OCI-LY7 (cell line): Measurements from ENCODE around the gene SIGMAR1. TPM values are rescaled to one million over a fixed set of nuclear protein-coding genes. Genes with fewer than 3 reads are reported as not detected.

ENCODE experiments used
- BruUV-seq: library from RNA; stranded (reverse); fragments of 400-500 nt; replicated peaks from 2 replicates; lab custom pipeline; 2021; lab: Mats Ljungman, UMichigan
- CTCF ChIA-PET: fragments of 300-600 bp; sonication (Branson Sonifier 250); formaldehyde crosslinking; loops from one replicate; lab custom pipeline; 2022; ENCODE audit warnings: antibody characterized with exemption; ENCODE audit not compliant: unreplicated experiment; lab: Charles Lee
- POLR2A ChIA-PET: fragments of 300-600 bp; sonication (Branson Sonifier 250); formaldehyde crosslinking; loops from one replicate; lab custom pipeline; 2022; ENCODE audit warnings: antibody characterized with exemption; lab: Charles Lee
- DNase-seq: peaks from one replicate; pipeline ENCODE4 v3.0.0-alpha.2; 2015; ENCODE audit warnings: low spot score
- H2AFZ ChIP-seq: fragments of 200-600 bp; sonication (generic), shearing (Covaris generic); 2 replicates; pipeline ENCODE4 v1.6.1; 2014; ENCODE audit warnings: mild to moderate bottlenecking, antibody characterized with exemption, low read length, moderate library complexity
- H3K27ac ChIP-seq: fragments of 200-600 bp; sonication (generic); 2 replicates; pipeline ENCODE4 v1.5.1; 2014; ENCODE audit warnings: mixed run types, low read depth, mild to moderate bottlenecking, moderate library complexity, low read length, inconsistent platforms; ENCODE audit not compliant: poor library complexity, severe bottlenecking
- H3K36me3 ChIP-seq: fragments of 200-600 bp; sonication (generic); 2 replicates; pipeline ENCODE4 v1.6.1; 2014; ENCODE audit warnings: mild to moderate bottlenecking, antibody characterized with exemption, low read length, moderate library complexity, mixed read lengths; ENCODE audit not compliant: insufficient read depth
- H3K4me1 ChIP-seq: fragments of 200-600 bp; sonication (generic); 2 replicates; pipeline ENCODE4 v1.5.1; 2014; ENCODE audit warnings: mild to moderate bottlenecking, low read length; ENCODE audit not compliant: insufficient read depth, poor library complexity, severe bottlenecking
- H3K4me2 ChIP-seq: fragments of 200-600 bp; sonication (generic); 2 replicates; pipeline ENCODE4 v1.6.1; 2014; ENCODE audit warnings: mild to moderate bottlenecking, low read length
- H3K4me3 ChIP-seq: fragments of 200-600 bp; sonication (generic); 2 replicates; pipeline ENCODE4 v1.5.1; 2014; ENCODE audit warnings: mild to moderate bottlenecking, low read depth, low read length; ENCODE audit not compliant: poor library complexity, severe bottlenecking
- H3K79me2 ChIP-seq: fragments of 200-600 bp; sonication (generic); 2 replicates; pipeline ENCODE4 v1.6.1; 2016; ENCODE audit warnings: low read depth, mild to moderate bottlenecking, low read length, moderate library complexity, mixed read lengths; ENCODE audit not compliant: insufficient read depth
- H3K9me2 ChIP-seq: fragments of 200-600 bp; sonication (generic); 2 replicates; pipeline ENCODE4 v1.6.1; 2016; ENCODE audit warnings: mild to moderate bottlenecking, low read length, mixed read lengths; ENCODE audit not compliant: insufficient read depth
- H3K9me3 ChIP-seq: fragments of 200-600 bp; sonication (generic); 2 replicates; pipeline ENCODE4 v1.6.1; 2014; ENCODE audit warnings: mild to moderate bottlenecking, mixed run types, low read length, mixed read lengths
- H4K20me1 ChIP-seq: fragments of 200-600 bp; sonication (generic); 2 replicates; pipeline ENCODE4 v1.6.1; 2014; ENCODE audit warnings: mild to moderate bottlenecking, antibody characterized with exemption, low read length, moderate library complexity, mixed read lengths; ENCODE audit not compliant: insufficient read depth
- EZH2phosphoT487 ChIP-seq: fragments of 200-600 bp; sonication (generic); IDR thresholded peaks from 2 replicates; pipeline ENCODE4 v1.6.1; 2018; ENCODE audit warnings: low read depth, borderline replicate concordance, mild to moderate bottlenecking, mixed run types, antibody characterized with exemption, low read length, moderate library complexity, mixed read lengths
- intact Hi-C: fragments of 100-400 bp; cut with micrococcal nuclease; formaldehyde crosslinking; loops from one replicate; pipeline ENCODE4 v1.10.0; 2022; ENCODE audit not compliant: unreplicated experiment
- total RNA-seq, 2 experiments: library from RNA; depleted of rRNA in 1 of 2; stranded (reverse); fragments of >200 nt in 1 of 2; shearing (Covaris generic) in 1 of 2; gene quantifications; 2 replicates each; pipeline ENCODE4 v1.2.3, GENCODE V29; 2014 to 2022
- TF ChIP-seq, protein P1 (sequence below): fragments of 200-600 bp; sonication (generic); conservative IDR thresholded peaks from 2 replicates; pipeline ENCODE4 v1.5.1; 2014; ENCODE audit warnings: mild to moderate bottlenecking, antibody characterized with exemption, low read length, moderate library complexity, mixed read lengths

The SIGMAR1 gene
- total RNA-seq, 2 experiments from 2014 or later: 103 to 110 TPM

DNA sequence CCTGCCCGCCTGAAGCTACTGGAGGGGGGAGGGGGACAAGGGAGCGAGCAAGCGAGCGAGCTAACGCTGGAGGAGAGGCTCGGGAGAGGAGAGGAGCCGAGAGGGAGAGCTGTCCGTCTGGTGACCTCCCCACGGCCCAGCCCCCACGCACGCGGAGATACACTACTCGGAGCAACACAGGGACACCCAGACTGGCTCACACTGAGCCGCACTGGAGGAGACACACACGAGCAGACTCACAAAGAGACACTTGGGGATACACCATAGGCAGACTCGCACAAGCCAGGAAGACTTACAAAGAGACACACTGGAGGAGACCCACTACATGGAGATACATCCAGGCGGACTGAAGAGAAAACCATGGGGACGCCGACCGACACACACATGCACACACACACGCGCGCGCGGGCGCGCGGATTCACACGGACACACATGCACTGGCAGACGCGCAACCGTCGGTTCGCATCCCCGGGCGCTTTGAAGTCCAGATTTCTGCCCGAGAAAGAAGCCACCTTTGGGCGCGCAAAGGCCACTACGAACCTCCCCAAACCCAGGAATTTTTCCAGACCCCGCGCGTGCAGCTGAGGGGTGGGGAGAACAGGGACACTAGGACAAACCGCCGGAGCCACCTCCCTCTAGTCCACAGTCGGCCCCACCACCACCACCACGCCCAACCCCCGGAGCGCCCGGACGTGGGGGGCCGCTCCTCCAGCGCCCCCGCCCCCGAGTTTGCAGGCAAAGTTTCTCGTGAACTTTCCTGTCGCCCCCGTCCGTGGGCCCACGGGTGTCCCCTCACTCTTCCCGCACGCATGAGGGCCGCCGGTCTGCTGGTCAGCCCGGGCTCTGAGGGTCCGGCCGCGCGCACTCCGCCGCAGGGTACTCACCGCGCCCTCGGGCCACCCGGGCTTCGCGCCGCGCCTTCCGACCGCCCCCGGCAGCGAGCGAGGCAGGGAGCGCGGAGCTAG, 48.6 kb downstream of the SIGMAR1 start:
- no peak overlapping the region for H3K27ac ChIP-seq
- H3K4me3 ChIP-seq: no peak overlapping the region
- ChIA-PET POLR2A (no interaction called here), CTCF (no interaction called here)
- H3K4me1 ChIP-seq: no peaks in the 10 kb centered on the region
- H3K9me2 ChIP-seq: no peaks in the 10 kb centered on the region
- BruUV-seq: no TSS peak
- no peaks in the 10 kb centered on the region for H3K9me3 ChIP-seq
- no peak overlapping the region for H3K4me2 ChIP-seq
- intact Hi-C loops: no loop called here
- H3K79me2 ChIP-seq: no peaks in the 10 kb centered on the region
- H3K36me3 ChIP-seq: no peaks in the 10 kb centered on the region
- TF ChIP-seq, protein P1, sequence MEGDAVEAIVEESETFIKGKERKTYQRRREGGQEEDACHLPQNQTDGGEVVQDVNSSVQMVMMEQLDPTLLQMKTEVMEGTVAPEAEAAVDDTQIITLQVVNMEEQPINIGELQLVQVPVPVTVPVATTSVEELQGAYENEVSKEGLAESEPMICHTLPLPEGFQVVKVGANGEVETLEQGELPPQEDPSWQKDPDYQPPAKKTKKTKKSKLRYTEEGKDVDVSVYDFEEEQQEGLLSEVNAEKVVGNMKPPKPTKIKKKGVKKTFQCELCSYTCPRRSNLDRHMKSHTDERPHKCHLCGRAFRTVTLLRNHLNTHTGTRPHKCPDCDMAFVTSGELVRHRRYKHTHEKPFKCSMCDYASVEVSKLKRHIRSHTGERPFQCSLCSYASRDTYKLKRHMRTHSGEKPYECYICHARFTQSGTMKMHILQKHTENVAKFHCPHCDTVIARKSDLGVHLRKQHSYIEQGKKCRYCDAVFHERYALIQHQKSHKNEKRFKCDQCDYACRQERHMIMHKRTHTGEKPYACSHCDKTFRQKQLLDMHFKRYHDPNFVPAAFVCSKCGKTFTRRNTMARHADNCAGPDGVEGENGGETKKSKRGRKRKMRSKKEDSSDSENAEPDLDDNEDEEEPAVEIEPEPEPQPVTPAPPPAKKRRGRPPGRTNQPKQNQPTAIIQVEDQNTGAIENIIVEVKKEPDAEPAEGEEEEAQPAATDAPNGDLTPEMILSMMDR: no peak
- no peak for TF ChIP-seq EZH2phosphoT487
- no peak for DNase-seq
- no peaks in the 10 kb centered on the region; the same call in 1 of the 2 replicates for H4K20me1 ChIP-seq
- no peak overlapping the region for H2AFZ ChIP-seq

DNA sequence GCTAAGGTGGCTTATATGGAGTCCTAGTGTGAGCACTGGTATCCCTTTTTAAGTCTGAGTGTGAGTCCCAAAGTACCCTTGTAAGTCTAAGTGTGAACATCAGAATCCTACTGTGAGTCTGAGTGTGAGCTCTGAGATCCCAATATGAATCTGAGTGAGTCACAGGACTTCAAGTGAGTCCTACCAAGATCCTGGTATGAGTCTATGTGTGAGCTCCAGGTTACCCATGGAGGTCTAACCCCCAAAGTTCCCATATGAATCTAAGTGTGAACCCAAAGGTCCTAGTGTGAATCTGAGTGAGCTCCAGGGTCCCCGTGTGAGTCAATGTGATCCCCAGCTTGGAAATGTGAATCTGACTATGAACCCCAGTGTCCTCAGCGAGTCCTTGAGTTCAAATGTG, 50.3 kb downstream of the SIGMAR1 start:
- H3K79me2 ChIP-seq: no peaks in the 10 kb centered on the region
- H3K4me1 ChIP-seq: no peaks in the 10 kb centered on the region
- ChIA-PET POLR2A (interaction anchor here (0.6 kb wide), 1 partner anchor 411 kb away, joined by 4 read pairs; no protein-coding TSS in a partner anchor), CTCF (no interaction called here)
- H2AFZ ChIP-seq: no peak overlapping the region
- H3K4me3 ChIP-seq: no peak overlapping the region
- intact Hi-C loops: no loop called here
- TF ChIP-seq EZH2phosphoT487: no peak
- TF ChIP-seq, protein P1: no peak
- H3K27ac ChIP-seq: no peak overlapping the region
- no peaks in the 10 kb centered on the region for H3K9me3 ChIP-seq
- H3K4me2 ChIP-seq: no peak overlapping the region
- no peak for DNase-seq
- no peaks in the 10 kb centered on the region for H3K36me3 ChIP-seq
- no TSS peak for BruUV-seq
- H3K9me2 ChIP-seq: no peaks in the 10 kb centered on the region
- H4K20me1 ChIP-seq: no peaks in the 10 kb centered on the region; the same call in 1 of the 2 replicates
